Large intestine (tissue), 3 donors: ENCODE results near the gene FLAD1. TPM values are rescaled to one million over a fixed set of nuclear protein-coding genes. Genes with fewer than 3 reads are reported as not detected.
A peak's percentile ranks its signal among the peaks of the same experiment; 100 is the strongest.

ENCODE experiments used
- DNase-seq, 2 donors: peaks; one replicate each; pipeline versions ENCODE4 v3.0.0 to v3.0.0-alpha.2; 2013
- H3K27ac ChIP-seq: one replicate; pipeline ENCODE4 v1.5.1; 2013; ENCODE audit warnings: low read length
- H3K27me3 ChIP-seq: 2 replicates; pipeline ENCODE4 v1.6.1; 2013; ENCODE audit warnings: low read length; ENCODE audit not compliant: control insufficient read depth, insufficient read depth
- H3K36me3 ChIP-seq: 2 replicates; pipeline ENCODE4 v1.6.1; 2013; ENCODE audit warnings: low read length; ENCODE audit not compliant: control insufficient read depth, insufficient read depth
- H3K4me1 ChIP-seq: one replicate; pipeline ENCODE4 v1.6.1; 2013; ENCODE audit warnings: low read length; ENCODE audit not compliant: control insufficient read depth, insufficient read depth
- H3K4me3 ChIP-seq: one replicate; pipeline ENCODE4 v1.5.1; 2013; ENCODE audit warnings: low read length
- H3K9me3 ChIP-seq: one replicate; pipeline ENCODE4 v1.6.1; 2013; ENCODE audit warnings: mild to moderate bottlenecking, low read depth, low read length, moderate library complexity; ENCODE audit not compliant: control insufficient read depth
- WGBS: methylation state at CpG from one replicate; pipeline ENCODE4 v1.1.5; 2013; ENCODE audit warnings: low lambda C conversion rate; ENCODE audit not compliant: insufficient coverage; 5-methylcytosine and 5-hydroxymethylcytosine counted together
- polyA plus RNA-seq: library from polyadenylated mRNA; unstranded; fragments of 120-200 nt; gene quantifications from one replicate; pipeline ENCODE4 v1.2.1, GENCODE V29; 2013

The FLAD1 gene
- polyA plus RNA-seq, 1 donor: 28.0 TPM

DNA sequence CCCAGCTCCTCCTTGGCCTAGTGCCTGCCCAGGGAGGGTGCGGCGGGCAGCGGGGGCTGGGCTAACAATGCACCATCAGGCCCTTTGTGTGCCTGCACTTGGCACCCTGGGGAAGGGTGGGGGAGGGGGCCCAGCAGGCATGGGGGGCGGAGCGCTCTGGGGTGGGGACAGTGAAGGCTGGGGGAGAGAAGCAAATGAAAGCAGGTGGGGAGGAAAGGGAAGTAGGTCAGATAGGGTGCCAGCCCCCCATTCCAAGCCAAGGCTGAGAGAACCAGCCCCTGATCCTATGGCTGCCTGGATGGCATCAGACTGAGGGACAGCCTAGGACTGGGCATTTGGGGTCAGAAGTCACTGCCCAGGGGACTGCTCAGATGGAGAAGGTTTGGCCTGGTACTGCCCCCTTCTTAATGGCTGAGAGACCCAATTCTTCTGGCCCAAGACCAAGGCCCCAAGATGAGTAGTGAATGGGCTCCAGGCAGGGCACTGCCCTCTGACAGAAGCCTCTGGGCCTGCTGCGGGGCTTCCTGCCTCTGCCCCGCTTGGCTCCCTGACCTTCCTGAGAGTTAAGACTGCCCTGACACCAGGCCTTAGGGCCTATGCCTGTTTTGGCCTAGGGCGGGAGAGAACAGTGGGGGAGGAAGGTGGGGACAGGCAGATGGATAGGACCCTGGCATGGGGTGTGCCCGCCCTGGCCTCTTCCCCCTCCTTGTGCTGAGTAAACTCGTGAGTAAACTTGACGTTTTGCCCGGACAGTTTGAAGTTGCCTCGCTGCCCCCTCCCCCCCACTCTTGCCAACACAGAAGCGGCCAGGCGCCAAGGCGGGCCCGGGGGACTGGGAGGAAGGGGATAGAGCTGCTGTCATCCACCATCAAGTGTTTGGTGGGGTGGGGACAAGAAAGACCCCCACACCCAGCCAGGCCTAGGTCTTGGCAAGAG is 22.2 kb downstream of the FLAD1 start:
- WGBS: no CpG with 5 or more reads among the region's 17 CpGs
- Histone ChIP-seq H3K4me3 (peak overlapping the region; percentile 94), H3K27me3 (no peaks in the 10 kb centered on the region), H3K36me3 (peaks cover 10% of the 10 kb centered on the region), H3K27ac (peak overlapping the region; percentile 85), H3K4me1 (peaks cover 62% of the 10 kb centered on the region), H3K9me3 (no peaks in the 10 kb centered on the region)
- DNase-seq: peak in 1 of 2 donors; percentile 33

DNA sequence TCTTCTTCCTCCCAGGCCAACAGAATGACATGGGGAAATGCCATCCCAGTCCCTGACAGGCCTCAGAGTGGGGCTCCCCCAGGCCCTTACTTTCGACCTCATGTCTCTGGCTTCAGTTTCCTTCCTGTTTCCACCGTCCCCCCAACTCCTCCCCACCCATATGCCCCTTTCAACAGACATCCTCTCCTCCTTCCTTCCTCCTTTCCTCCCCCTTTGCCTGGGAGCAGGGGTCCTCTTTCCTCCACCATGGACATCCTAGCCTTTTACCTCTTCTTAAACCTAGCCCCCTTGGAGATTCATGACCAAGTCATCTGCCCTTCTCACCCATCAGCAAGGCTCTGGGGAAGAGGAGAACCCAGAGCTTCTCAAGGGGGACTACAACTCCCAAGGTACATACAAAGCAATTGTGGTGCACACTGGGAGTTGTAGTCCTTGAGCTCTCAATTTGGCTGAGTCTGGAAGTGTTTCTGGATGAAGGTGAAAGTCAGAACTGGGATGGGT is 23.5 kb downstream of the FLAD1 start:
- Histone ChIP-seq H3K9me3 (no peaks in the 10 kb centered on the region), H3K4me3 (no peak overlapping the region), H3K27me3 (no peaks in the 10 kb centered on the region), H3K36me3 (peaks cover 18% of the 10 kb centered on the region), H3K27ac (peak overlapping the region; percentile 69), H3K4me1 (peaks cover 75% of the 10 kb centered on the region)
- peak in 1 of 2 donors; percentile 44 for DNase-seq
- WGBS: no CpG with 5 or more reads among the region's 2 CpGs

DNA sequence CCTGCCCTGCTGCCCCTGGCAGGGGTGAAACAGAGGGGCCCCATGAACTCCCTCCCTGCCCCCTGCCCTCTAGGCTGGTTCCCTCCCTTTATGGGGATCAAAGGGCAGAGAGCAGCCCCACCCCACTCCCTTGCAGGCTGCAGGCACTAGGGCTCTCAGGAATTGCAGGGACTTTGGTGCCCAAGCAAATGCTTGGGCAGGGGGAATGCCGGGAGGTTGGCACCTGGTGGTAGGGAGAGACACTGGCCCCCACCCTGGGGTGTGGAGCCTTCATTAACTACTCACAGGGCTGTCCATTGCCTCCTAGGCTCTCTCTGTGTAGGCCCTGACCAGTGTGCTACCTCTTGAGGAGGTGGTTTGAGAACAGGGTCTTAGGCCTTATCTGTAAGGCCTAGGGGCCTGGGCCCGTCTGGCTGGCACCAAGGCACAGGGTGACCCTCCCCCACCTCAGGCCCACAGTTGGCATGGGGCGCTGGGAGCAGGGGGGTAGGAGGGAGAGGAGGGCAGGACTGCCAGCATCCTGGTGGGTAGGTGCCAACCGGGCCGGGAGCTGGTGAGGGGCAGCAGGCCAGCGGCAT is 24.2 kb downstream of the FLAD1 start:
- H3K36me3 ChIP-seq: peaks cover 23% of the 10 kb centered on the region
- peak; percentile 78 to 88 for DNase-seq
- peak overlapping the region; percentile 25 for H3K4me3 ChIP-seq
- peak overlapping the region; percentile 69 for H3K27ac ChIP-seq
- H3K4me1 ChIP-seq: peaks cover 82% of the 10 kb centered on the region
- H3K9me3 ChIP-seq: no peaks in the 10 kb centered on the region
- no CpG with 5 or more reads among the region's 6 CpGs for WGBS
- H3K27me3 ChIP-seq: no peaks in the 10 kb centered on the region

DNA sequence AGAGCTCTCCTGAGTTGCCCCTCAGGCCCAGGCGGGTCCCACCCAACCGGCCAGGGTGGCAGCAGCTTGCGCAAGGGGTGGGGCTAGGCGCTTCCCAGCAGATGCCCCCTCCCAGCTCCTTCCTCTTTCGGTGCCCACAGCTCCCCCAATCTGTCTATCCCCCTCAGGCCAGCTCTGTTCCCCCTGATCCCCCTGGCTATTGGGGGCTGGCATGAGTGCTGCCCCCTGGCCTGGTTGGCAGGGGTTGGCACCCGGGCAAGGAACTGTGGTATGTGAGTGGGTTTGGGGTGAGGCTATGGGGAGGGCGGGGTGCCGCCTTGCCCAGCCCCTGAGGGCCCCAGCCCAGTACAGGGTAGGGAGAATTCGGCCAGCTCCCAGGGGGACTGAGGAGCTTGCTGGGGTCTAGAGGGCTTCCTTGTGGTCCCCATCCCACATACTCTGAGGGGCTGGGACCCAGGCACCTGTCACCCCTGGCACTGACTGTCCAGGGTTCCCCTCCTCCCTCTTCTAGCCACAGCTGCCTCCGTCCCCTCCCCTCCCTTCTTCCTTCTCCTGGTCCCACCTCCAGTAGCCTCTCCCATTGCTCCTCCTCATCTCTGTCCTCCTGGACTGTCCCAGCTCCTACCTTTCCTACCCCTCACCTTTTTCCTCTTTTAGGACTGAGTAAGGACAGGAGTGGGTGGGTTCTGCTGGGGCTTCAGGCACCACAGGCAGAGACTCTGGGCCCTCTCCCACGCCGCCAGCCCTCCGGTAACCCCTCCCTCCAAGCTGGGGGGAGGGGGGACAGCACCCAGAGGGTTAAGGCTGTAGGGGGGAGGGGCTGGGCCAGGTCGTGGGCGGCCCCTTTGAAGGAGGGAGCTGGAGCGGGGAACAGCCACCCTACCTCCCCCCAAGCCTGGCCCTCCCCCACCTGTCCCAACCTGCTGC is 25.1 kb downstream of the FLAD1 start:
- WGBS: 43% methylated on average over 1 of the region's 16 CpGs
- peaks cover 30% of the 10 kb centered on the region for H3K36me3 ChIP-seq
- peak overlapping the region; percentile 25 for H3K4me3 ChIP-seq
- DNase-seq: peak in 1 of 2 donors; percentile 46
- H3K27ac ChIP-seq: peak overlapping the region; percentile 69
- peaks cover 91% of the 10 kb centered on the region for H3K4me1 ChIP-seq
- no peaks in the 10 kb centered on the region for H3K9me3 ChIP-seq
- no peaks in the 10 kb centered on the region for H3K27me3 ChIP-seq

DNA sequence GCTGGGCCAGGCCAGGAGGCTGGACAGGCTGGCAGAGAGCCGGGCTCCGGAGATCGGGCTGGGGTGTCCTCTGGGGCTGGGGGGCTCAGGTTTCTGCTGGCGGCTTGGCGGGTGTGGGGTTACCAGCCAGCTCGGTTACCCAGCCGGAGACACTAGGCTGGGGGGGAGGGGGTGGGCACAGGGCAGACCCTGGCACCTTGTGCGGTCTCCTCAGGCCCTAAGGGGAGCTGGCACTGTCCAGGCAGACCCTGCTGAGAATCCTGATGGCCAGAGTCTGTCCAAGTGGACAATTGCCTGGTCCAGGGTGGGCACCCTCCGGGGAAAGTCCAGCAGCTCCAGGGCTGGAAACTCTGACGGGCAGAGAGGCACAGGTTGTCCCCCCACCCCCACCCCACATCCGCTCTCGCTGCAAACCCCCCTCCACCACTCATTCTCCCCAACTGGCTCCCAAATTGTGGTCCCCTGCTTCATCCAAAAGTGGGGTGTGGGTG is 26.1 kb downstream of the FLAD1 start:
- Histone ChIP-seq H3K9me3 (no peaks in the 10 kb centered on the region), H3K27me3 (no peaks in the 10 kb centered on the region), H3K4me1 (peaks cover 98% of the 10 kb centered on the region), H3K36me3 (peaks cover 38% of the 10 kb centered on the region), H3K4me3 (peak overlapping the region; percentile 25), H3K27ac (peak overlapping the region; percentile 69)
- WGBS: no CpG with 5 or more reads among the region's 12 CpGs
- no peak for DNase-seq

DNA sequence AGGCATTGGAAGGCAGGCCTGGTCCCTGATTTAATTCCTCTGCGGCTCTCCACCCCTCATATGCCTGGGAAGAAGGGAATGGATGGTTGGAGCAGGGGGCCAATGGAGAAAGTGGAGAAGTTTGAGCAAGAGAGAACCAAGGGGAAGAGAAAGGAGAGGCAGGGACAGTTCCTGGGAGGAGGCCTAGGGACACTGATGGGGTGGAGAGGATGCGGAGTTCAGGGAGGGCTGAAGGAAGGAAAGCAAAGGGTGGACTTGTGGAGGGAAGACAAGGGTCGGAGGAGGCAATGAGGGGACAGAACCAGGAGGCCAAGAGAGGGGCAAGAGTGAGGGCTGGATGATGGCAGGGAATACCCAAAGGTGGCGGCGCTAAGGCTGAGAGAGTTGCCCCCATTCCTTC is 26.6 kb downstream of the FLAD1 start:
- Histone ChIP-seq H3K9me3 (no peaks in the 10 kb centered on the region), H3K27ac (no peak overlapping the region), H3K27me3 (no peaks in the 10 kb centered on the region), H3K4me3 (no peak overlapping the region), H3K4me1 (peaks cover 94% of the 10 kb centered on the region), H3K36me3 (peaks cover 41% of the 10 kb centered on the region)
- DNase-seq: no peak
- WGBS: 100% methylated on average over 1 of the region's 5 CpGs

DNA sequence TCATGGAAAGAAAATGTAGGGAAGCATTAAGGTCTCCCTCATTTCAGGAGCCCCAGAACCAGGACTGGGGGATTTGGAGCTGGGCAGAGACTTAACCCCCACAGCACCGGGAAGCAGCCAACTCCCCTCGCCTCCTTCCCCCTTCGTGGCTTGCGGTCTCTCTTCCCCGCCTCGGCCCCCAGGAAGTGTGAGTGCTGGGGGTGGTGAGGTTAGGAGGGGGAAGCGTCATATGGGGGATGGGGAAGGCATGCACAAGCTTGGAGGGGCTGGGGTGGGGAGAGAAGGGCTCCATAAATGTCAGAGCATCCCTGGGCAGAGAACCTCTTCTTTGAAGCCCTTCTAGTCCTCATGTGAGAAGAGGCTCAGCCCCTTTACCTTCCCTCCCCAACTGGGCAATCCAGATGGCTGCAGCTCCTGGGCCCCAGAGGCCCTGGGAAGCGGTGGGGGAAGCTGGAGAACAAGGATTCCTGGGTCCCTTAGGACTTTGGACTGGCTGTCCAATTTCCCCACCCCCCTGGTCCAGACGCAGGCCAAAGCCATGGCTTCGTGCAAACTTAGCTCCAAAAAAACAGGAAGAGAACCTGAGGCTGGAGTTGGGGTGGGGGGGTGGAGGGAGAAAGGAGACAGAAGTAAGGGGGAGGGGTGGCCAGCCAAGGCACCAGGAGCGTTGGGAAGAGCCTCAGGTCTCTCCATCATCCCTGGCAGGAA is 27.2 kb downstream of the FLAD1 start:
- H3K27me3 ChIP-seq: no peaks in the 10 kb centered on the region
- peaks cover 46% of the 10 kb centered on the region for H3K36me3 ChIP-seq
- no peaks in the 10 kb centered on the region for H3K9me3 ChIP-seq
- no CpG with 5 or more reads among the region's 11 CpGs for WGBS
- no peak for DNase-seq
- H3K4me1 ChIP-seq: peaks cover 88% of the 10 kb centered on the region
- H3K27ac ChIP-seq: no peak overlapping the region
- H3K4me3 ChIP-seq: no peak overlapping the region

DNA sequence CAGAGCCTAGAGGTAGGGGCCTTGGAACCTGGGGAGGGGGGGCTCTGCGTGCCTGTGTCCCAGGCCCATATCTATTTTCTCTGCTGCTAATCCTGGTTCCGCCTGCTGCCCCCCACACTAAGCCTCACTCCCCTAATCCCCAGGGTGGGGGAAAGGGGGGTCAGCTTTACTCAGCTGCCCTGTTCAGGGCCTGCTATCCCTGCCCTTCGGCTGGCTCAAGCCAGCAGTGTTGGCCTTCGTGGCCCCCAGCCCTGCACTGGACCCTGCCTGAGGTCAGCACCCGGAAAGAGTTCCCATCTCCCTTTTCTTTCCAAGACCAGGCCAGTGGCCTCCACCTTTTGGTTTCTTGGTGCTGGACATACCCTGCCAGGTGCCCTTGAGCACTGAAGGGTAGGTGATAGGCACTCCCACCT is 27.9 kb downstream of the FLAD1 start:
- H3K36me3 ChIP-seq: peaks cover 49% of the 10 kb centered on the region

DNA sequence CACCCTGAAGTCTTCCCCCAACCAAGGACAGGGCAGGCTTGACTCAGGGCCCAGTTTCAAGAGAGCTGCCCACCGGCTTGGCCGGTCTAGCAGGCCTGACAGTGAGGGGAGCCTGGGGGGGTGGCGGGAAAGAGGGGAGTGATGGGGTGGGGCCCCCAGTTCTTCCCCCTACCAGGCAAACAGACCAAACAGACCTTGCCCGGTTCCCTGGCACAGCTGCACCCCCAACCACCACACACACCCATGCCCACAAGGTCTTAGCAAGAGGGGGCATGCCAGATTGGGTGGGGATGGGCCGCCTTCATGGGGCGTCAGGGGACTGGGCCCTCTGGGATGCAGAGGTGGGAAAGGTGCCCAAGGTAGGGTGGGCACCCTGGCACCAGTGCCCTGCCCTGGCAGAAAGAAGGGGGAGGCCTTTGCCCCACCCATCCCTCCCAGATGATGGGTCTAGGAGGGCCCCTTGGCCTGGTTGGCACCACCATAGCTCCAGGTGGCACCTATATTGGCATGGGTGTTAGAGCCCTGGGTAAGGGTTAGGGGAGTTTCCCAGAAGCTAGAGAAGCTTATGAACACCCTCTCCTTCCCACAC is 28.4 kb downstream of the FLAD1 start:
- no CpG with 5 or more reads among the region's 6 CpGs for WGBS
- DNase-seq: no peak
- H3K36me3 ChIP-seq: peaks cover 50% of the 10 kb centered on the region

More for the DNA sequence above, 27.9 kb downstream of the FLAD1 start:
- Histone ChIP-seq H3K27me3 (no peaks in the 10 kb centered on the region), H3K9me3 (no peaks in the 10 kb centered on the region), H3K4me1 (peaks cover 82% of the 10 kb centered on the region), H3K4me3 (no peak overlapping the region), H3K27ac (no peak overlapping the region)
- WGBS: no CpG with 5 or more reads among the region's 5 CpGs
- no peak for DNase-seq

More for the DNA sequence above, 28.4 kb downstream of the FLAD1 start:
- Histone ChIP-seq H3K27me3 (no peaks in the 10 kb centered on the region), H3K9me3 (no peaks in the 10 kb centered on the region), H3K4me3 (no peak overlapping the region), H3K27ac (peak overlapping the region; percentile 56), H3K4me1 (peaks cover 79% of the 10 kb centered on the region)
